ENCODE results near the gene LITAF.

Gene LITAF

DNA sequence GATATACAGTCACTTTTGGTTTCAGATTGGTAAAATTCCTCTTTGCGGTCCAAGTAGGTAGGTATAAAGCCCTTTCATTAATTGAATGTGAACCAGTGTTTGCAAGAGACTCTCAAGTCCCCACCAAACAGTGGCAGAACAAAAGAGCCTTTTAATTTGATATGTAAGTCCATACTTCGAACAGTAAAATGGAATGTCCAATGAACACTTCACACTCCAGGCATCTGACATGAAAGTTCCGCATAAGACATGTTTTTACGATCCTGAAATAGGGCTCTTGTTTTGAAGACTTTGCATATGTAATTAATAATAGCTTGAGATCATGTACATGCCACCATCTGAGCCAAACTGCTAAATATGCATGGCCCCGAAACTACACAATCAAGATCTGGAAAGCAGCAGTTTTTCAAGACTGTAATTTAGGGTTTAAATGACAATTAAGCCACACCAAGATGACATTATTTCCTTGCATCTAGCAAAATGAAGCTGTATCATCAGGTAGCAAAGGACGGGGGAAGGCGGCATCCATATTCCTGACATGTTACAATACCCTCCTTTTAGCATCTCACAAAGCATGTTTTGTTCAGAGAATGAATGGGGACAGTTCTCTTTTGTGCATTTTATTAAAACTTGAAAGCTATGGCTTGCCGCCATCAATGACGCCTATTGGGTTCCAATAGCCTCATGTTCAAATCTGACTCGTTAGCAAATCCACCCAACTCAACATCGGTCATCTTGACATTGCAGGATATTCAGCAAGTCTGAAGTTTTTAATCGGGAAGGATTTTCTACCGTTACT is 39.4 kb downstream of the LITAF start:
- DNase-seq, result no peak

DNA sequence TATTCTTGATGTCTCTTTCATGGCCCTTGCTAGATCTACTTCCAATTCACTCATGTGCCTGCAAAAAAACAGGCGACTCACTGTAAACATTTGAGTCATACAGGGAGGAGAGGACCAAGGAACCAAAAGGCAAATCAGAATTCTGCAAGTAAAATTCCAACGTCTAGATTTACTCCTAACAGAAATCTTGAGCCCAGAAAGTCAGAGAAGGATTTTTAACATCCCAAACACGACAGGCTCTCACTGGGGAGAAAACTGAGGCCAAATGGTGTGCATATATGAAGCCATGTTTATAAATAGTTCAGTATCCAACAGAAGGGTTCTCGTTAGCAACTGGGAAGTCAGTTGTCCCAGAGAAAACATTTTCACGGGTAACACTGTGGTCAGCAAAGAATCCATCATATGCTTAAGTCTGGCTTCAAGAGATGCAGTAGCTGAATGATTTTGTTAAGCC is 40.1 kb downstream of the LITAF start:
- DNase-seq, result peak; percentile 24

DNA sequence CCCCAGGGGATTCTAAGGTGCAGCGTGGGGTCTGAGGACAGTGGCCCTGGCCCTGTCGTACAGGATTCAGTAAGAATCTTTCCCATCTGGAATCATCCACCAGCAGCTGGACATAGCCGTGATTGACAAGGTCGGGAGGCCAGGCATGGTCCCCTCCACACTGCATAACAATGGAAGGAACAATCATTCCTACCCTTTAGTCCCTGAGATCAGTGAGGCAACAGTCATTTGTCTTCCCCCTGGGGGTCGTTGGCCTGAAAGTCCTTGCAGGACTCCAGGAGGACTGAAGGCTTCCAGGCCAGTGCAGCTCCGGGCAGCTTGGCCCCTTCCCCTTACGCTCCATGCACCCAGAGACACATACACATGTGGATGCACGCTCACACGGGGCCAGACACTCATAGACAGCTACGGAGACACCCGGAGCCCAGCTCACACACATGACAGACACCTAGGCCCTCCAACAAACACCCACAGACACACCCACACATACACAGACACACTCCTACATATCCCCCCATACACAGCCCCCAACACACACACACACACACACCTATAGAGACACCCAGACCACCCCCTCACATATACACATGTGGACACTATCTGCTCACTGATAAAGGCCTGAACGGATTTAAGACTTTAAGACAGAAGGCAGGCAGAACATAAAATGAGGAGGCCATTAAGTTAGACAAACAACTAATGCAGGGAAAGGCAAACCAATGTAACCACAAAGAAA is 42.9 kb downstream of the LITAF start:
- no peak for DNase-seq

DNA sequence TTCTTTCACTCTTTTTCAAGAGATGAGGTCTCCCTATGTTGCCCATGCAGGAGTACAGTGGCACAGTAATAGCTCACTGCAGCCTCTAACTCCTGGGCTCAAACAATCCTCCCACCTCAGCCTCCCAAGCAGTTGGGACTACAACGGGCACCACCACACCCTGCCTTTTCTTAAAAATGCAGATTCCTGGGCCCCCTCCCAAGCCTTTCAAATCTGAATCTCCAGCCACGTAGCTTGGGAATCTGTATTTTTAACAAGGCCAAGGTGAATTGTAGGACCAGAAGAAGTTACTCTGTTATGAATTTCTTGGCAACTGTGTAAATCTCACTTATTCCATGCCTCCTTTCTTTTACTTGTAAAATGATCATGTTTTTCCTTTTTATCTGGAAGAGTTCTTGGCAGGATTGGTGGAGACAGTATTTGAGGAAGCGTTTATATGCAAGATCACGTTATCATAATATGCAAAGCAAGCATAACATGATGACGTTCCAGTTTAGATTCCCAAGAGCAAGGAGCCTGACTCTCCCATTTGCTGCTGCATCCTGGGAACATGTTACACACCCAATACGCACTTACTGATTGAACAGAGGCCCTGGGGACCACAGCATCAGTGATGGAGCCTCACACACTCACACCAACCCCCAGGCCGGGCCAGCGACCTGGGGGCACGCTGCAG is 44.5 kb downstream of the LITAF start:
- no peak for DNase-seq

DNA sequence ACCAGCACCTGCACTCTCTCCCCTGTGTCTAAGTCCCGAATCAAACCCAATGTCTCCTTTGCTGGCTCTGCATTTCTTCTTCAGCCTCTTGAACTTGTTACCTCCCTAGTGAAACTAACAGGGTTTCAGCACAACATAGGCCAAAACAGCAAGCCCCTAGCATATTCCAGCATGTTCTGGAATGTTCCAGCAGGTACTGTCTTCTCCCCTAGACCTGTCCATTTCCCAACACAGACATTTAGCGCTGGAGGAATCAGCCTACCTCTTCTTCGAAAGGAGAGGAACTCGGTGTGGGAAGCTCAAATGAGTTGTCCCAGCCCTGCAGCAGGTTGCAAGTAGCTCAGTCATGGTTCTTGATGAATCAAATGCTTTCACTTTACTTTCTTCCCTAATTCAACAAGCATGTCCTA is 47.1 kb downstream of the LITAF start:
- DNase-seq, result no peak

DNA sequence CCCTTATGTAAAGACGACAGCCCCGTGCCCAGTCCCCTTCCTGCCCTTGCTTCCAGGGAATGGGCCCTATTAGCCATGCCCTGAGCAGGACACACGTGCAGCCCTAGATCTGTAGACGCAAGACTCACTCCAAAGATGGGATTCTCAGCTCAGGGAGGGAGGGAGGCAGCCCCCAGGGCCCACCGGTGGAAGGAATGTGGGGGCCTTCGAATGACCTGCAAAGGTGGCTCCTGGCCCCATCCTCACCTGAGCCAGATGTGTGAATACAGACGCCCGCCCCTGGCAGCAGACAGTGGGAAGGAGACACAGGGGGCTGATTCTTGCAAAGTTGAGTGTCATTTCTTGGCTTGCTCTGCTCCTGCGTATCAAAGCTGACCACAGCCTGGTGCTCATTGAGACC is 47.8 kb downstream of the LITAF start:
- DNase-seq, result no peak

DNA sequence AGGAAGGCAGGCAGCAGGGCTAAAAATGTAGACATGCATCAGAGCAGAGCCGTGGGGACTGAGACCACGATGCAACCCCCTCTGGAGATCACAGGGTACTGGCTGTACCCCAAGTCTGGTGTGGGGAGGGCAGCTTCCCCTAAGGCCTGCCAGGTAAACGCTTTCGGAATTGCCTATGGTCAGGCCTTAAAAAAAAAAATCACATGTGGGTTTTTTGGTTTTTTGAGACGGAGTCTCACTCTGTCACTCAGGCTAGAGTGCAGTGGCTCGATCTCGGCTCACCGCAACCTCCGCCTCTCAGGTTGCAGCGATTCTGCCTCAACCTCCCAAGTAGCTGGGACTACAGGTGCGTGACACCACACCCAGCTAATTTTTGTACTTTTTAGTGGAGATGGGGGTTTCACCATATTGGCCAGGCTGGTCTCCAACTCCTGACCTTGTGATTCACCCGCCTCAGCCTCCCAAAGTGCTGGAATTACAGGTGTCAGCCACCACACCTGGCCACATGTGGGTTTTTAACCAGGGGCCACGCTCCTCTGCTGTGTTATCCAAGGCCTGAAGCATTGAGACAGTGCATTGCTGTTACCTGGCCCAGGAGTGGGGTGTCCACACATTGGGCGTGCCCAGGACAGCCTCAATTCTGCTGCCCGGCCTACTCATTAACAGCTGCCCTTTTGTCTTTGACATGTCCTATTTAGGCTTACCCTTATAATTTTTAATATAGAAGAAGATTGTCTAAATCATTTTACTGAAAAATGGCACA is 50.4 kb downstream of the LITAF start:
- DNase-seq, result no peak

DNA sequence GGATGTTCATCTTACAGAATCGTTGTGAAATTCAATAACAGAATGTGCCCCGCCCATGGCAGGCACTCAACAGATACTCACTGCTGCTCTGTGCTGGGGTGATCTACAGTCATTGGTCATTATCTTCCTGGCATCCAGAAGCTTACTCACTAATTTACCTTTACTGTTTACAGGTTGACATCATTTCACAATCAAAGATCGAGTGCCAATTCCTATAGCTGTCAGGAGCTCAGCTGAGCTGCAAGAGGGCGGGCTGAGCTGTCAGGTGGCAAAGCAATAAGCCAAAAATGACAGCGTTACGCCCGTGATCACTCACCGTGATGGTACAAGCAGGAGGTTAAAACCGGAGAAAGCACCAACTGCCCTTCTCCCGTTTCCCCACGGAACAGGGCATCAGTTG is 51.2 kb downstream of the LITAF start:
- no peak for DNase-seq

DNA sequence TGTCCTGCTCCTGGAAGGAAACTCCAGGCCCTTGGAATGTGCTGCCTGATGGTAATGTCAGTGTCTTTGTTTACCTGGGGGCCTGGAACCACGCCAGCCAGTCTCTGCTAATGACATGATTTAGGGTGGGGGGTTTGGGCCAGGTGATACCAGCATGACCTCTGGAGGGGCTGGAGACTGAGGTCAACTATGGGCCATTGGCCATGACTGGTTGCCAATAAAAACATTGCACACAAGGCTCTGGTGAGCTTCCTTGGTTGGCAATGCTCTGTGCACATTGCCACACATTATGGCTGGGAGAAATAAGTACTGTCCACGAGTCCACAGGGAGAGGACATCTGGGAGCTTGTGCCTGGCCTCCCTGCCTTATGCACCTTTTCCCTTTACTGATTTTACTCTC is 52.5 kb downstream of the LITAF start:
- DNase-seq, result no peak

DNA sequence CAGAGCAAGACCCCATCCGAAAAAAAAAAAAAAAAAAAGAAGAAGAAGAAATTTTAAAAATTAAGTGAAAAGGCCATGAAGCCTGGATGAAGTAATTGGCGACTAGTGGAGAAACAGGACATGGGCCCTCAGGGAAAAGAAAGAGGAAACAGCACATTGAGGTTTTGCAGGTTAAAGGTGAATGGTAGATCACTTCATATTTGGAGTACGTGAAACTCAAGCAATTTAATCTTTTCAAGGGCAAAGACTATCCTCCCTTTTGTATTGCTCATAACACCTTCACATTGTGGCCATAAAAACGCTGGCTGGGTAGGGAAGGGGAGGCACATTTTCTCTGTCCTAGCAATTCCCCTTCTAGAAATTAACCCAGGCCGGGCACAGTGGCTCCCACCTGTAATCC is 53.1 kb downstream of the LITAF start:
- no peak for DNase-seq

DNA sequence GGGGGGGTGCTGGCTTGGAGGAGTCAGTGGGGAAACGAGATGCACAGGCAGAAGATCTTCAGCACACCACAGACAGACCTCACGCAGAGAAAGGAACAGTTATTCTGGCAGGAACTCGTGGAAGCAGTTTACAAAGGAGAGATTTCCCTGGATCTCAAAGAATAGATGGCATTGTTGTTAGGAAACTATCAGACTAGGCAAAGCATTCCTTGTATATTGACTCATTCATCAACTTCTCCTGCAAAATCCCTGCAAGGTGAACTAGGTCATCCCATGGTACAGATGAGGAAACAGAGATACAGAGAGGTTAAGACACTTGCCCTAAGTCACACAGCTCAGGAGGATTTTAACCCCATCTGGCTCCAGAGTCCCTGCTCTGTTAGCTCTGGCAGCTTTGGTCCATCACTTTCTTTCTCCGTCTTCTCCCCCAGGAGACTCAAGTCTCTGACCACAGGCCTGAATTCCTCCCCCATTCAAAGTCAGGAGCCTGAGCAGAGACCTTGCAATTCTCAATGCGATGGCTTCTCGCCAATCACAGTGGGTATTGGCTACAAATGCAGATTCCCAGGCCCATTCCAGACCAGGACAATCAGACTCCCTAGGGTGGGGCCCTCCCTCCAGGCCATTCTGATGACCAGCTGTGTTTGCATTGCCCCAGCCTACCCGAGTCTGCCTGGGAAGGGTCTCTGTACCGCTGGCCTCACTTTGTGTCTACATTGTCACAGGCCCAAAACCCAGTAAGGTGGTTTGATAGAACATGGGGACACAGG is 56.4 kb downstream of the LITAF start:
- peak; percentile 41 for DNase-seq

DNA sequence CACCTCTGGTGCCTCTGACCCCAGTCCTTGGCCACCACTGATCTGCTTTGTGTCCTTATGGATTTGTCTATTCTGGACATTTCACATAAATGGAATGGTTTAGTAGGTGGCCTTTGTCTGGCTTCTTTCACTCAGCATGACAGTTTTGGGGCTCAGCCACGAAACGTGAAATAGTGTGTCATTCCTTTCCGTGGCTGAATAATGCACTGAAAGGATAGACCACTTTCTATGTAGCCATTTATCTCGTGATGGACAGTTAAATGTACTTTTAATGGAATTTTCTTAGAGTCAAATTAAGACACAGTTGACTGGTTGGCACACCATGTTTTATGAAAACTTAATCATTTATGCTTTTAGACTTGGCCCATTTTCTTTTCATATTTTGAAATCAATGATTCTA is 57.4 kb downstream of the LITAF start:
- no peak for DNase-seq

DNA sequence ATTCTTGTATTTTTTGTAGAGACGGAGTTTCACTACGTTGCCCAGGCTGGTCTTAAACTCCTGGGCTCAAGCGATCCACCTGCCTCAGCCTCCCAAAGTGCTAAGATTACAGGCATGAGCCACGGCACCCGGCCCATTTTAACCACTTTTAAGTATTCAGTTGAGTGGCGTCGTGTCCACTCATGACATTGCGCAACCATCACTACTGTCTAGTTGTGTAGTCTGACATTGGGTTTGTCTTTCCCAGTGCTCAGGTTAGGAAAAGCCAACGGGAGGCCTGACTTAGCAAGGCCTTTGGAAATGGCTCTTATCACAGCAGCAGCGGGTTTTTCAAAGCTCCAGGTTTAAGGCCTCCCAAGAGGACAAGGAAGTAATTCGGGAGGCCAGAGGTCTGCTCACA is 58.7 kb downstream of the LITAF start:
- no peak for DNase-seq

DNA sequence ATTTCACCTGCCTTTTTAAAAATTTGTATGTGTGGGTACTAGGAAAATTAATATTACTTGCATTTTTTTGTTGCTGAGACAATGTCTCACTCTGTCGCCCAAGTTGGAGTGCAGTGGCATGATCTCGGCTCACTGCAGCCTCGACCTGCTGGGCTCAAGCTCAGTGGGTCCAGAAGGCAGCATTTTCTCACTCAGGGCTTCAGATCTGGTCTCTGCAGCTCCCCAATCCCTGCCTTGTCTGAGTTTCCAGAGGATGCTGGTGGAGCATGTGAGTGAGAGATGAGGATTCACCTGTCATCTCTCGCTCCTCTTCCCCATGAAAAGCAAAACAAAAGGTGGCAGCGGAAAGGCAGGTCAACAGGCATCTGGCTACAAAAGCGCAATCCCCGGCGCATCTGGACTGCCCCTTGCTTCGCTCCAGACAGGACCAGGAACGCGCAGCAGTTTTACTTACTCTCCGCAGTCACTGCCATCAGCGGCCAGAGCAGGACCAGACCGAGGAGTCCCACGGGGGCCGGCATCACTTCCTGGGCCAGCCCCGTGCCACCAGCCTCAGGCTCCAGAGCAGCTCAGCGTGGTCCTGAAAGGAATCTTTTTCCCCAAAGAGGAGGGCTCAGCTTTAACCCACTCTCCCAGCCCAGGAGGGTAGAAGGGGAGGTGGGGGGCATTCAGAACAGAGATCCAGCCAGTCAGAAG is 59.9 kb downstream of the LITAF start:
- DNase-seq, result no peak

DNA sequence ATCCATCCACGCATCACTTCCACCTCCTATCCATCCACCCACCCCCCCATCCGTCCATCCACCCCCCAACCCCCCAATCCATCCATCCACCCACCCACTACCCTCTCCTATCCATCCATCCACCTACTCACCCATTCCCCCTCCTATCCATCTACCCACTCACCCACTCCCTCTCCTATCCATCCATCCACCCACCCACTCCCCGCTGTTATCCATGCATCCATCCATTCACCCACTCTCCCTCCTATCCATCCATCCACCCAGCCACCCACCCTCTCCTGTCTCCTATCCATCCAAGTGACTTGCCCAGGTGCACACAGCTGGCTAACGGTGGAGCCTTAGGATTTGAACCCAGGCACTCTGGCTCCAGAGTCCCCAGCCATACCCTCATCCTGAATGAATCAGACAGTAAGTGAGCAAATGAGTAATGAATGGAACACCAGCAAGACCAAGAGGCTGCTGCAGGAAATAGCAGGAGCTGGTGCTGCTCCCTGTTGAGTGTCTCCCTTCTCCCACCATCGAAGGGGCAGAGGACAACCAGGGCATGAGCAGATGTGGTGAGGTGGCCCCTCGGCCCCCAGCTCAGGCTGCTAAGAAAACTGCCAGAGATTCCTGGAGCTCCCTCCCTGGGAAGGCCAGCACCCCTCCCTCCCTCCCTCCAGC is 62.5 kb downstream of the LITAF start:
- peak; percentile 32 for DNase-seq

DNA sequence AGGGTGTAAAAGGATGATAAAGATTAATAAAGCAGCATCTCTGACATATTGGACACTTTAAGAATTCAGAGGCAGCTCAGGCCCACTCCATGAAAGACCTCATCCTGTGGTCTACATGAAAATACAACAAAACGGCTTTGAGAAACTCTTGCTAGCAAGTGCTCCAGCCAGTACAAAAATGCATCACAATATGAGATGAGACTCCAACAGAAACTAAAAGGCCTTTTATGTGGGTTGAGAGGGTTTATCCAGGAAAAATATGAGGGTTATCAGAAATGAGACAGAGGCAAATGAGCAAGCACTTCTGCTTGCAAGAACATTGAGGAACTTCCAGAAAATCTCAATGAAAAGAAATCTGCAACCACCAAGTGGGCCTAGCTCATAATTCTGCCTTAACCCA is 65.7 kb downstream of the LITAF start:
- DNase-seq, result no peak

DNA sequence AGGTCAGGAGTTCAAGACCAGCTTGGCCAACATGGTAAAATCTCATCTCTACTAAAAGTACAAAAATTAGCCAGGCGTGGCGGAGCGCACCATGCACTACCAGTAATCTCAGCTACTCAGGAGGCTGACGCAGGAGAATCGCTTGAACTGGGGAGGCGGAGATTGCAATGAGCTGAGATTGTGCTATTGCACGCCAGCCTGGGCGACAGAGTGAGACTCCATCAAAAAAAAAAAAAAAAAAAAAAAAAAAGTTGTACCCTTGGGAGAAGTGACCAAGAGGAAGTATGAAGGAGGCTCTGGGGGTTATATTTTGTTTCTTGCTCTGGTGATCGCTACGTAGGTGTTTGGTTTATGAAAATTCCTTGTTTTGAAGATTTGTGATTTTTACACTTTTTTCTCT is 66.3 kb downstream of the LITAF start:
- no peak for DNase-seq

DNA sequence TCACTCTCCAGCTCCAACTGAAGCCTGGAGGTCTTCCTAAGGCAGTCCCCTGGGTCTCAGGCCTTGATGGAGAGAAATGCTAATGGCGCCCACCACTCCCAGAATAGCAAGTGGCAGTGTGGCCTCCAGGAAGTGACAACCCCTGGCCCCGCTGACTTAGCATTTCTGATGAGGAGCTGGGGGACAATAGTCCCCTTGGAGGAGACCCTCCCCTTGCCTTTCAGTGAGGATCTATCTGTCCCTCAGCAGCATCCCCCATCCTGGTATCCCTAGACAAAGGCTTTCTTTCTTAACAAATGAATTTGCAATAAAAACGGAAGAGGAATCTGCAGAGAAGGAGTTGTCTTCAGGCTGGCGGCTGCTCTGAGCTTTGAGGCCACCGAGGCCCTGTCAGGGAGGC is 68.8 kb downstream of the LITAF start:
- DNase-seq, result no peak

DNA sequence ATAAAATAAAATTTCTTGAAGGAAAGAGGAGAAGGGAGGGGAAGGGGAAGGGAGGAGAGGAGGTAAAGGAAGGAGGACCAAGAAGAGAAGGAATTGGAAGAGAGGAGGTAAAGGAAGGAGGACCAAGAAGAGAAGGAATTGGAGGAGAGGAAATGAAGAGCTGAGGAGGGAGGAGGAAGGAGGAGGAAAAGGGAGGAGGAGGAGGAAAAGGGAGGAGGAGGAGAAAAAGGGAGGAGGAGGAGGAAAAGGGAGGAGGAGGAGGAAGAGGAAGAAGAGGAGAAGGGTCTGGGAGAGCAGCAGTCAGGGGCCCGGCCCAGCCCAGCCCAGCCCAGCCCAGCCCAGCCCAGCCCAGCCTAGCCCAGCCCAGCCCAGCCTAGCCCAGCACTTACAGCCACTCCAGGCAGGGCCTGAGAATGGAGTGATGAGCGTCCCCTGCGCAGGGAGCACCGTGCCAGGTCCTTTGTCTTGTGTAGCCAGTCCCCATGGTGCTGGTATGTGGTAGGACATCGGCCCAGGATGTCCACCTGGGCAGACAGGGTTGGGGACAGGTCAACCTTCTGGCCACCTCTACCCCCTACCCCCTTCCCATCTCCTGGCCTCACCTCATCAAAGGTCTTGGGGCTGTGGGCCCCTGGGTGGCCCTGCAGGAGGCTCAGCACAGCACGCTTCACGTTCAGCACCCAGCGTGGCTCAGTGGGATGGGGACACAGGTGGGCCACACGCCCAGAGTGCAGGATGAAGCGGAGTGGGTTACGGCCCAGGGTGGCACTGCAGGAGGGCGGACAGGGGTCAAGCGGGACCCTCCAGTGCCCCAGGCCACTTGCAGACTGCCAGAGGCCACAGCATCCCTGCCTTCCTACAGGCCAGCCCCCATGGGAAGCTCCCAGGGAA is 70.9 kb downstream of the LITAF start:
- no peak for DNase-seq

DNA sequence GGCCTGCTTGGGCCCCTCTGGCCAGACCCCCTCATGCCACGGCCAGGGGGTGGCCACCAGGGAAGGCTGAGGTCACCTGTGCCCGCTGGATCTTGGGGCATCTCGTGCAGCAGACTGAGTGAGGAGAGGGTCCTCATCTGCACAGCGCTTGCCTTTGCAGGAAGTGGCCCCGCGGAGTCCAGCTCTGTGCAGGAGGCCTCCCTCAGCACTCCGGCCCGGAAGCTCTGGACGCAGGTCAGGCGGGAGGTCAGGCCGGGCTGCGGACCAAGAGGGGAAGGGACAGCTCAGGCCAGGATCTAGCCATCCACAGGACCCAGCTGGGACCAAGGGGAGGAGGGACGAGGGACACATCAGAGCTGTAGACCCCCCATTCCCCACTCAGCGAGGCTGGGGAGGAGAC is 72.4 kb downstream of the LITAF start:
- no peak for DNase-seq

All from NCI-H226 (cell line).